ENCODE data around the gene PDE7B. TPM values are rescaled to one million over a fixed set of nuclear protein-coding genes. Genes with fewer than 3 reads are reported as not detected.

PDE7B gene
- total RNA-seq, 3 donors from 2014 or later (not counting 1 experiment from before 2014, with no cell fraction given), result 0.14 to 0.18 TPM; not detected in 1

GRCh38 chr6:136134268-136134667 lies 282.8 kb downstream of the PDE7B start:
- H3K27me3 Mint-ChIP-seq (ENCODE audit: low read depth in 2 of 2), result peaks cover 0 to 12% of the 10 kb centered on the region in 2 donors
- no peak overlapping the region for H3K27ac Mint-ChIP-seq
- DNase-seq, result no peak
- intact Hi-C loops (cut with micrococcal nuclease), result no loop called here
- no peaks in the 10 kb centered on the region for H3K27me3 ChIP-seq (ENCODE audit: control insufficient read depth, insufficient read depth, low read length)
- no peaks in the 10 kb centered on the region for H3K4me1 ChIP-seq (ENCODE audit: control insufficient read depth, insufficient read depth, low read length)
- H3K27ac ChIP-seq (ENCODE audit: low read length), result no peak overlapping the region
- H3K4me3 ChIP-seq (ENCODE audit: low read length), result no peak overlapping the region
- WGBS (ENCODE audit: insufficient coverage), result 72% methylated on average over 5 of the region's 5 CpGs
- TF ChIP-seq, protein P1, sequence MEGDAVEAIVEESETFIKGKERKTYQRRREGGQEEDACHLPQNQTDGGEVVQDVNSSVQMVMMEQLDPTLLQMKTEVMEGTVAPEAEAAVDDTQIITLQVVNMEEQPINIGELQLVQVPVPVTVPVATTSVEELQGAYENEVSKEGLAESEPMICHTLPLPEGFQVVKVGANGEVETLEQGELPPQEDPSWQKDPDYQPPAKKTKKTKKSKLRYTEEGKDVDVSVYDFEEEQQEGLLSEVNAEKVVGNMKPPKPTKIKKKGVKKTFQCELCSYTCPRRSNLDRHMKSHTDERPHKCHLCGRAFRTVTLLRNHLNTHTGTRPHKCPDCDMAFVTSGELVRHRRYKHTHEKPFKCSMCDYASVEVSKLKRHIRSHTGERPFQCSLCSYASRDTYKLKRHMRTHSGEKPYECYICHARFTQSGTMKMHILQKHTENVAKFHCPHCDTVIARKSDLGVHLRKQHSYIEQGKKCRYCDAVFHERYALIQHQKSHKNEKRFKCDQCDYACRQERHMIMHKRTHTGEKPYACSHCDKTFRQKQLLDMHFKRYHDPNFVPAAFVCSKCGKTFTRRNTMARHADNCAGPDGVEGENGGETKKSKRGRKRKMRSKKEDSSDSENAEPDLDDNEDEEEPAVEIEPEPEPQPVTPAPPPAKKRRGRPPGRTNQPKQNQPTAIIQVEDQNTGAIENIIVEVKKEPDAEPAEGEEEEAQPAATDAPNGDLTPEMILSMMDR (IDR thresholded peaks at IDR 0.05), result no peak
- H3K4me3 Mint-ChIP-seq, result no peak overlapping the region
- H3K4me1 Mint-ChIP-seq, result no peaks in the 10 kb centered on the region
- H3K9me3 ChIP-seq (ENCODE audit: control insufficient read depth, insufficient read depth, low read length), result no peaks in the 10 kb centered on the region
- no peaks in the 10 kb centered on the region for H3K9me3 Mint-ChIP-seq
- no peaks in the 10 kb centered on the region for H3K36me3 Mint-ChIP-seq
- ATAC-seq, result no peak
- H3K36me3 ChIP-seq (ENCODE audit: control insufficient read depth, insufficient read depth, low read length), result no peaks in the 10 kb centered on the region

- no peaks in the 10 kb centered on the region for H3K36me3 ChIP-seq (ENCODE audit: control insufficient read depth, insufficient read depth, low read length)
- Mint-ChIP-seq H3K9me3 (no peaks in the 10 kb centered on the region), H3K36me3 (no peaks in the 10 kb centered on the region), H3K4me3 (no peak overlapping the region), H3K27ac (no peak overlapping the region), H3K4me1 (no peaks in the 10 kb centered on the region), H3K27me3 (ENCODE audit: low read depth in 2 of 2) (peaks cover 0 to 12% of the 10 kb centered on the region in 2 donors)
- DNase-seq, result no peak
- no peaks in the 10 kb centered on the region for H3K27me3 ChIP-seq (ENCODE audit: control insufficient read depth, insufficient read depth, low read length)
- intact Hi-C loops (cut with micrococcal nuclease), result no loop called here
- H3K27ac ChIP-seq (ENCODE audit: low read length), result no peak overlapping the region
- TF ChIP-seq, protein P1 (IDR thresholded peaks at IDR 0.05), result no peak
- no peak overlapping the region for H3K4me3 ChIP-seq (ENCODE audit: low read length)
- no peak for ATAC-seq
- 73% methylated on average over 3 of the region's 3 CpGs for WGBS (ENCODE audit: insufficient coverage)
- H3K4me1 ChIP-seq (ENCODE audit: control insufficient read depth, insufficient read depth, low read length), result no peaks in the 10 kb centered on the region
- H3K9me3 ChIP-seq (ENCODE audit: control insufficient read depth, insufficient read depth, low read length), result no peaks in the 10 kb centered on the region
These were observed 283.2 kb downstream of the PDE7B start for GRCh38 chr6:136134751-136135150.

- no peak overlapping the region for H3K4me3 Mint-ChIP-seq
- Histone ChIP-seq H3K27me3 (ENCODE audit: control insufficient read depth, insufficient read depth, low read length) (no peaks in the 10 kb centered on the region), H3K36me3 (ENCODE audit: control insufficient read depth, insufficient read depth, low read length) (no peaks in the 10 kb centered on the region), H3K9me3 (ENCODE audit: control insufficient read depth, insufficient read depth, low read length) (no peaks in the 10 kb centered on the region), H3K27ac (ENCODE audit: low read length) (no peak overlapping the region), H3K4me3 (ENCODE audit: low read length) (no peak overlapping the region), H3K4me1 (ENCODE audit: control insufficient read depth, insufficient read depth, low read length) (no peaks in the 10 kb centered on the region)
- no peaks in the 10 kb centered on the region for H3K4me1 Mint-ChIP-seq
- WGBS (ENCODE audit: insufficient coverage), result 60% methylated on average over 1 of the region's 2 CpGs
- no peaks in the 10 kb centered on the region for H3K36me3 Mint-ChIP-seq
- H3K27ac Mint-ChIP-seq, result no peak overlapping the region
- intact Hi-C loops (cut with micrococcal nuclease), result no loop called here
- TF ChIP-seq, protein P1 (IDR thresholded peaks at IDR 0.05), result no peak
- no peaks in the 10 kb centered on the region for H3K9me3 Mint-ChIP-seq
- no peak for ATAC-seq
- DNase-seq, result no peak
- H3K27me3 Mint-ChIP-seq (ENCODE audit: low read depth in 2 of 2), result peaks cover 0 to 7% of the 10 kb centered on the region in 2 donors
These were observed 284.8 kb downstream of the PDE7B start for GRCh38 chr6:136136274-136136673.

DNA sequence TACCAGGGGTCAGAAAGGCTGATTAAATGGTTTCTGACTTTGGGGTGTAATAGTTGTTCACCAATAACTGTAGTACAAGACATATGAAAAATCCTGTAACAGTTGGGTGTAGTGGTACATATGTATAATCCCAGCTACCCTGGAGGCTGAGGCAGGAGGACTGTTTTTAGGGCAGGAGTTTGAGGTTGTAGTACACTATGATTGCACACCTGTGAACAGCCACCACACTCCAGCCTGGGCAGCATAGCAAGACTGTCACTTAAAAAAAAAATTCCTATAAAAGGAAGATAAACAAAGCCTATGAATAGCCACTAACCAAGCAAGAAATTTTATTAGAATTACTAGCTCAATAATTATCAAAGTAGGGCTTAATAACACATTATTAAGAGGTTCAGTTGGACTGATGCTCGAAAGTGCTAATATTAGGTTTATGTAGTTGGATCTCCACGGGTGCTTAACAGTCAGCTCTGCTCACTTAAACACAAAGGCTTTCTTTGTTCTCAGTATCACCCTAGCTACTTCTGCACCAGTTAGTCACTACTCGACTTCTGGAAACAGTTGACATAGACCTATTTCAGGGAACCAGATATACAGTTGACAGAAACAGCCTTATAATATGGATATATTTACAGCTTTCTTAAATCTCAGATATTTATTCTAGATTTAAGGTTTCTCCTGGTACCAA lies 285.6 kb downstream of the PDE7B start:
- TF ChIP-seq, protein P1 (IDR thresholded peaks at IDR 0.05), result no peak
- no peaks in the 10 kb centered on the region for H3K27me3 ChIP-seq (ENCODE audit: control insufficient read depth, insufficient read depth, low read length)
- Mint-ChIP-seq H3K36me3 (peaks cover 7% of the 10 kb centered on the region), H3K4me3 (no peak overlapping the region), H3K9me3 (peaks cover 3 to 4% of the 10 kb centered on the region in 2 donors), H3K27ac (no peak overlapping the region), H3K4me1 (no peaks in the 10 kb centered on the region), H3K27me3 (ENCODE audit: low read depth in 2 of 2) (peaks cover 7 to 8% of the 10 kb centered on the region in 2 donors)
- ATAC-seq (no peak), DNase-seq (no peak)
- no peaks in the 10 kb centered on the region for H3K4me1 ChIP-seq (ENCODE audit: control insufficient read depth, insufficient read depth, low read length)
- no peak overlapping the region for H3K4me3 ChIP-seq (ENCODE audit: low read length)
- H3K36me3 ChIP-seq (ENCODE audit: control insufficient read depth, insufficient read depth, low read length), result no peaks in the 10 kb centered on the region
- WGBS (ENCODE audit: insufficient coverage), result 67% methylated on average over 1 of the region's 3 CpGs
- H3K27ac ChIP-seq (ENCODE audit: low read length), result no peak overlapping the region
- no peaks in the 10 kb centered on the region for H3K9me3 ChIP-seq (ENCODE audit: control insufficient read depth, insufficient read depth, low read length)
- intact Hi-C loops (cut with micrococcal nuclease), result no loop called here

All from natural killer cell (primary cell).